H1 (cell line): ENCODE results near the gene ZGRF1. TPM values are rescaled to one million over a fixed set of nuclear protein-coding genes. Genes with fewer than 3 reads are reported as not detected.

Source experiments
- CBX5 ChIP-seq: fragments of 300-800, 300-1000 bp; sonication (generic); IDR thresholded peaks from 2 replicates; pipeline ENCODE4 v1.7.1; 2016; ENCODE audit warnings: antibody characterized with exemption, low read length, low read depth
- EP300 ChIP-seq, 2 experiments: IDR thresholded peaks; 1 replicate in 1 of 2; 2 replicates in 1 of 2; pipeline ENCODE4 v1.6.1; 2011 to 2012; ENCODE audit warnings: low read depth in 2 of 2, low read length in 2 of 2, mild to moderate bottlenecking in 2 of 2, borderline replicate concordance in 1 of 2, inconsistent platforms in 1 of 2, moderate library complexity in 1 of 2
- NANOG ChIP-seq: IDR thresholded peaks from 2 replicates; pipeline ENCODE4 v1.6.1; 2011; ENCODE audit warnings: low read length, low read depth, mild to moderate bottlenecking, inconsistent platforms; ENCODE audit not compliant: insufficient read depth, poor library complexity, severe bottlenecking
- SRF ChIP-seq: IDR thresholded peaks from 2 replicates; pipeline ENCODE4 v1.6.1; 2011; ENCODE audit warnings: mild to moderate bottlenecking, low read depth, low read length, moderate library complexity
- SUZ12 ChIP-seq: fragments of 200-600 bp; sonication (generic); IDR thresholded peaks from 2 replicates; pipeline ENCODE4 v1.6.1; 2012; ENCODE audit warnings: mild to moderate bottlenecking, inconsistent platforms, low read length, moderate library complexity, mixed read lengths
- TAF1 ChIP-seq: IDR thresholded peaks from 2 replicates; pipeline ENCODE4 v1.6.1; 2011; ENCODE audit warnings: mild to moderate bottlenecking, low read depth, low read length
- polyA plus RNA-seq, 7 experiments: library from polyadenylated mRNA; depleted of rRNA in 3 of 7; stranded (reverse) in 5 of 7; unstranded in 2 of 7; fragments of >200 nt in 5 of 7; fragments of 200-250 nt in 2 of 7; gene quantifications; 1 replicate in 5 of 7; 2 replicates in 1 of 7; 4 replicates in 1 of 7; pipeline versions ENCODE4 v1.2.1 to v1.2.3, GENCODE V29; 2011 to 2013; ENCODE audit warnings: missing spikeins in 2 of 7, mixed read lengths in 2 of 7
- total RNA-seq: library from RNA; stranded (reverse); fragmentation: NEBNext Ultra II Directional; extraction: Animal tissue kit (Norgen Biotek cat#: 25700); gene quantifications from 2 replicates; pipeline ENCODE4 v1.2.1, GENCODE V29; 2021
- TF ChIP-seq, protein P1 (sequence below): fragments of 300-600 bp; sonication (generic); IDR thresholded peaks from 2 replicates; pipeline ENCODE4 v1.7.1; 2012; ENCODE audit warnings: low read length, moderate library complexity, mild to moderate bottlenecking, inconsistent platforms; ENCODE audit not compliant: insufficient replicate concordance

ZGRF1 gene
- total and polyA plus RNA-seq, 2 of the 8 experiments (the other 6 are each of a cell fraction or from before 2014, with no cell fraction given) = 12.0 to 44.6 TPM

DNA sequence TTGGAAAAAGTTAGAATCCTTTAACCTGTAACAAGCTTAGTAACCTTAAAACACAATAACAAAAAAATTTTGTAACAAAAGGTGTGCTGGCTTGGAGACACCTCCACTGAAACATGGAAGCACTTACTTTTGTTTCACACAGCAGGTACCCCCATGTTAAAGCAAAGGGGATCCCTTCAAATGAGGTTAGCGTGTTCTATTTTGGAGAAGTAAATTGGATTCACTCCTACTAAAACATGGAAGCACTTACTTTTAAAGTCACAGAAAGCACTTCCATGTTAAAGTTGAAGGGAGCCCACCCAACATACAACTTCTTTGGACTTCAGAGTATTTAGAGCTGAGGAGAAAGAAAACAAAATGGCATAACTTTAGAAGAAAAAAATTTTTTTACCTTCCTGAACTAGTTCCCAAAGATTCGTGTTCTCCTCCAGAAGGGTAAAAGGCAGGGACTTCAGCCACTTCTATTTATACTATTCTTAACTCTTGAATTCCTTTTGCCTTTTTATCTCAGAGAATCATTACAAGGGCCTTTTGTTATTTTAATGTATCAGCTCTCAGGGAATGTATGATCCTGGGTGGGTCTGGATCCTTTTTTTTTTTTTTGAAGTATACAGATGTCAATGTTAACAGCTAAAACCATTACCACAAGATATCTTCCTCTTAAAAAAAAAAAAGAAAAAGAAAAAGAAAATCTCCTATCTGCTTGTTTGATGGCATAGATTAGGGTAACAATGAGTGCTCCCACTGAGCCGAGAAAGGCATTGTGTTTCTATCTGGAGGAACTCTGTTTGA is 11.8 kb upstream of the ZGRF1 start (continued):
- TF ChIP-seq, protein P1, sequence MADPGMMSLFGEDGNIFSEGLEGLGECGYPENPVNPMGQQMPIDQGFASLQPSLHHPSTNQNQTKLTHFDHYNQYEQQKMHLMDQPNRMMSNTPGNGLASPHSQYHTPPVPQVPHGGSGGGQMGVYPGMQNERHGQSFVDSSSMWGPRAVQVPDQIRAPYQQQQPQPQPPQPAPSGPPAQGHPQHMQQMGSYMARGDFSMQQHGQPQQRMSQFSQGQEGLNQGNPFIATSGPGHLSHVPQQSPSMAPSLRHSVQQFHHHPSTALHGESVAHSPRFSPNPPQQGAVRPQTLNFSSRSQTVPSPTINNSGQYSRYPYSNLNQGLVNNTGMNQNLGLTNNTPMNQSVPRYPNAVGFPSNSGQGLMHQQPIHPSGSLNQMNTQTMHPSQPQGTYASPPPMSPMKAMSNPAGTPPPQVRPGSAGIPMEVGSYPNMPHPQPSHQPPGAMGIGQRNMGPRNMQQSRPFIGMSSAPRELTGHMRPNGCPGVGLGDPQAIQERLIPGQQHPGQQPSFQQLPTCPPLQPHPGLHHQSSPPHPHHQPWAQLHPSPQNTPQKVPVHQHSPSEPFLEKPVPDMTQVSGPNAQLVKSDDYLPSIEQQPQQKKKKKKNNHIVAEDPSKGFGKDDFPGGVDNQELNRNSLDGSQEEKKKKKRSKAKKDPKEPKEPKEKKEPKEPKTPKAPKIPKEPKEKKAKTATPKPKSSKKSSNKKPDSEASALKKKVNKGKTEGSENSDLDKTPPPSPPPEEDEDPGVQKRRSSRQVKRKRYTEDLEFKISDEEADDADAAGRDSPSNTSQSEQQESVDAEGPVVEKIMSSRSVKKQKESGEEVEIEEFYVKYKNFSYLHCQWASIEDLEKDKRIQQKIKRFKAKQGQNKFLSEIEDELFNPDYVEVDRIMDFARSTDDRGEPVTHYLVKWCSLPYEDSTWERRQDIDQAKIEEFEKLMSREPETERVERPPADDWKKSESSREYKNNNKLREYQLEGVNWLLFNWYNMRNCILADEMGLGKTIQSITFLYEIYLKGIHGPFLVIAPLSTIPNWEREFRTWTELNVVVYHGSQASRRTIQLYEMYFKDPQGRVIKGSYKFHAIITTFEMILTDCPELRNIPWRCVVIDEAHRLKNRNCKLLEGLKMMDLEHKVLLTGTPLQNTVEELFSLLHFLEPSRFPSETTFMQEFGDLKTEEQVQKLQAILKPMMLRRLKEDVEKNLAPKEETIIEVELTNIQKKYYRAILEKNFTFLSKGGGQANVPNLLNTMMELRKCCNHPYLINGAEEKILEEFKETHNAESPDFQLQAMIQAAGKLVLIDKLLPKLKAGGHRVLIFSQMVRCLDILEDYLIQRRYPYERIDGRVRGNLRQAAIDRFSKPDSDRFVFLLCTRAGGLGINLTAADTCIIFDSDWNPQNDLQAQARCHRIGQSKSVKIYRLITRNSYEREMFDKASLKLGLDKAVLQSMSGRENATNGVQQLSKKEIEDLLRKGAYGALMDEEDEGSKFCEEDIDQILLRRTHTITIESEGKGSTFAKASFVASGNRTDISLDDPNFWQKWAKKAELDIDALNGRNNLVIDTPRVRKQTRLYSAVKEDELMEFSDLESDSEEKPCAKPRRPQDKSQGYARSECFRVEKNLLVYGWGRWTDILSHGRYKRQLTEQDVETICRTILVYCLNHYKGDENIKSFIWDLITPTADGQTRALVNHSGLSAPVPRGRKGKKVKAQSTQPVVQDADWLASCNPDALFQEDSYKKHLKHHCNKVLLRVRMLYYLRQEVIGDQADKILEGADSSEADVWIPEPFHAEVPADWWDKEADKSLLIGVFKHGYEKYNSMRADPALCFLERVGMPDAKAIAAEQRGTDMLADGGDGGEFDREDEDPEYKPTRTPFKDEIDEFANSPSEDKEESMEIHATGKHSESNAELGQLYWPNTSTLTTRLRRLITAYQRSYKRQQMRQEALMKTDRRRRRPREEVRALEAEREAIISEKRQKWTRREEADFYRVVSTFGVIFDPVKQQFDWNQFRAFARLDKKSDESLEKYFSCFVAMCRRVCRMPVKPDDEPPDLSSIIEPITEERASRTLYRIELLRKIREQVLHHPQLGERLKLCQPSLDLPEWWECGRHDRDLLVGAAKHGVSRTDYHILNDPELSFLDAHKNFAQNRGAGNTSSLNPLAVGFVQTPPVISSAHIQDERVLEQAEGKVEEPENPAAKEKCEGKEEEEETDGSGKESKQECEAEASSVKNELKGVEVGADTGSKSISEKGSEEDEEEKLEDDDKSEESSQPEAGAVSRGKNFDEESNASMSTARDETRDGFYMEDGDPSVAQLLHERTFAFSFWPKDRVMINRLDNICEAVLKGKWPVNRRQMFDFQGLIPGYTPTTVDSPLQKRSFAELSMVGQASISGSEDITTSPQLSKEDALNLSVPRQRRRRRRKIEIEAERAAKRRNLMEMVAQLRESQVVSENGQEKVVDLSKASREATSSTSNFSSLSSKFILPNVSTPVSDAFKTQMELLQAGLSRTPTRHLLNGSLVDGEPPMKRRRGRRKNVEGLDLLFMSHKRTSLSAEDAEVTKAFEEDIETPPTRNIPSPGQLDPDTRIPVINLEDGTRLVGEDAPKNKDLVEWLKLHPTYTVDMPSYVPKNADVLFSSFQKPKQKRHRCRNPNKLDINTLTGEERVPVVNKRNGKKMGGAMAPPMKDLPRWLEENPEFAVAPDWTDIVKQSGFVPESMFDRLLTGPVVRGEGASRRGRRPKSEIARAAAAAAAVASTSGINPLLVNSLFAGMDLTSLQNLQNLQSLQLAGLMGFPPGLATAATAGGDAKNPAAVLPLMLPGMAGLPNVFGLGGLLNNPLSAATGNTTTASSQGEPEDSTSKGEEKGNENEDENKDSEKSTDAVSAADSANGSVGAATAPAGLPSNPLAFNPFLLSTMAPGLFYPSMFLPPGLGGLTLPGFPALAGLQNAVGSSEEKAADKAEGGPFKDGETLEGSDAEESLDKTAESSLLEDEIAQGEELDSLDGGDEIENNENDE = no peak
- TF ChIP-seq EP300 (IDR thresholded peaks at IDR 0.05; ENCODE audit: borderline replicate concordance in 1 of 2, low read depth in 2 of 2, low read length in 2 of 2) (peak in 1 of 2 experiments; percentile 64; a peak in 1 of 3 replicates), TAF1 (peak; percentile 82), SUZ12 (no peak), CBX5 (no peak), NANOG (peak; percentile 94), SRF (no peak)
